Measurements from ENCODE around the gene SIM1. TPM values are rescaled to one million over a fixed set of nuclear protein-coding genes. Genes with fewer than 3 reads are reported as not detected.
A peak's percentile ranks its signal among the peaks of the same experiment; 100 is the strongest.

The SIM1 gene
- total and polyA plus RNA-seq, 4 donors, result under 0.01 TPM; not detected in 3

GRCh38 chr6:100479179-100480035 is 14.7 kb upstream of the SIM1 start:
- no peak for DNase-seq (ENCODE audit: low spot score)
- Histone ChIP-seq H3K9ac (ENCODE audit: low read depth in 1 of 2, low read length in 2 of 2) (no peak overlapping the region), H3K27me3 (ENCODE audit: control insufficient read depth in 4 of 4, insufficient read depth in 4 of 4, low read length in 3 of 4) (no peaks in the 10 kb centered on the region), H3K4me1 (ENCODE audit: control insufficient read depth in 4 of 4, insufficient read depth in 4 of 4, low read length in 3 of 4) (peaks cover 2 to 26% (median 19%) of the 10 kb centered on the region in 4 donors), H3K36me3 (ENCODE audit: control insufficient read depth in 4 of 4, insufficient read depth in 3 of 4, low read depth in 1 of 4, low read length in 3 of 4) (no peaks in the 10 kb centered on the region), H3K9me3 (ENCODE audit: control insufficient read depth in 4 of 4, low read length in 3 of 4) (no peaks in the 10 kb centered on the region), H3K27ac (ENCODE audit: low read depth in 1 of 2, low read length in 2 of 2) (no peak overlapping the region), H3K4me3 (ENCODE audit: low read depth in 1 of 3, low read length in 3 of 3) (no peak overlapping the region)
- TF ChIP-seq HNF4G (IDR thresholded peaks at IDR 0.05) (no peak), FOXA1 (IDR thresholded peaks at IDR 0.05) (no peak), GABPA (IDR thresholded peaks at IDR 0.05 in 1 of 2, conservative IDR thresholded peaks at IDR 0.05 in 1 of 2) (no peak), REST (IDR thresholded peaks at IDR 0.05) (no peak), TAF1 (conservative IDR thresholded peaks at IDR 0.05) (no peak), CTCF (IDR thresholded peaks at IDR 0.05; ENCODE audit: low read depth, low read length, missing input control) (peak; percentile 73), MAX (IDR thresholded peaks at IDR 0.05) (no peak), SP1 (IDR thresholded peaks at IDR 0.05) (no peak), HNF4A (conservative IDR thresholded peaks at IDR 0.05) (no peak), NR2F2 (IDR thresholded peaks at IDR 0.05) (no peak), RXRA (IDR thresholded peaks at IDR 0.05) (peak in 1 of 2 donors; percentile 65), FOXA2 (IDR thresholded peaks at IDR 0.05) (no peak), EGR1 (IDR thresholded peaks at IDR 0.05; ENCODE audit: low read depth in 2 of 2) (no peak), YY1 (IDR thresholded peaks at IDR 0.05) (no peak), ATF3 (IDR thresholded peaks at IDR 0.05) (no peak), RAD21 (IDR thresholded peaks at IDR 0.05) (peak; percentile 88 to 91)
- 66% methylated on average over 3 of the region's 3 CpGs for WGBS

All from liver (tissue), 9 donors.